B cell (primary cell): ENCODE data around the gene AUTS2. TPM values are rescaled to one million over a fixed set of nuclear protein-coding genes. Genes with fewer than 3 reads are reported as not detected.

Experiments
- ATAC-seq: fragments of 200-7000 bp; cut with Tn5 transposase; one replicate; pipeline ENCODE4 v1.10.0; 2021; ENCODE audit warnings: low read depth, mild to moderate bottlenecking, moderate number of reproducible peaks, moderate library complexity
- CTCF ChIA-PET: fragments of 350-600 bp; sonication (Branson Sonifier 250); formaldehyde crosslinking; loops from one replicate; lab custom pipeline; 2021; ENCODE audit warnings: antibody characterized with exemption, inconsistent platforms; lab: Charles Lee
- POLR2A ChIA-PET: fragments of 350-600 bp; sonication (Branson Sonifier 250); formaldehyde crosslinking; loops from one replicate; lab custom pipeline; 2021; ENCODE audit warnings: antibody characterized with exemption; lab: Charles Lee
- DNase-seq: peaks from one replicate; pipeline ENCODE4 v3.0.0; 2013
- H2AFZ ChIP-seq: 2 replicates; pipeline ENCODE4 v1.6.1; 2012; ENCODE audit warnings: mild to moderate bottlenecking, low read depth, low read length; ENCODE audit not compliant: insufficient read depth, poor library complexity, severe bottlenecking
- H3K27ac ChIP-seq, 2 donors: 1 replicate in 1 of 2; 2 replicates in 1 of 2; pipeline ENCODE4 v1.5.1; 2012 to 2013; ENCODE audit warnings: low read length in 2 of 2, mild to moderate bottlenecking in 2 of 2, moderate library complexity in 1 of 2
- H3K27me3 ChIP-seq, 4 experiments: fragments of 200-600 bp in 1 of 4; sonication (generic) in 1 of 4; replicated peaks in 1 of 4; 1 replicate in 2 of 4; 2 replicates in 2 of 4; pipeline versions ENCODE4 v1.6.1 to v1.7.0; 2013 to 2016; ENCODE audit warnings: low read length in 3 of 4, mild to moderate bottlenecking in 2 of 4, mixed read lengths in 1 of 4, moderate library complexity in 1 of 4; ENCODE audit not compliant: insufficient read depth in 4 of 4, control insufficient read depth in 3 of 4; ENCODE audit errors: control extremely low read depth in 1 of 4
- H3K36me3 ChIP-seq, 2 experiments: replicated peaks in 1 of 2; 1 replicate in 1 of 2; 2 replicates in 1 of 2; pipeline versions ENCODE4 v1.6.1 to v1.7.1; 2013; ENCODE audit warnings: low read length in 1 of 2; ENCODE audit not compliant: insufficient read depth in 2 of 2, control insufficient read depth in 1 of 2; ENCODE audit errors: control extremely low read depth in 1 of 2, extremely low read depth in 1 of 2
- H3K4me1 ChIP-seq, 2 donors: fragments of 200-600 bp in 1 of 2; sonication (generic) in 1 of 2; 1 replicate in 1 of 2; 2 replicates in 1 of 2; pipeline versions ENCODE4 v1.5.1 to v1.6.1; 2013 to 2017; ENCODE audit warnings: low read length in 2 of 2; ENCODE audit not compliant: control insufficient read depth in 2 of 2, insufficient read depth in 2 of 2
- H3K4me2 ChIP-seq: replicated peaks from 2 replicates; pipeline ENCODE3; 2012; ENCODE audit warnings: mild to moderate bottlenecking, low read depth, low read length; ENCODE audit not compliant: poor library complexity, severe bottlenecking
- H3K4me3 ChIP-seq, 5 experiments: fragments of 200-600 bp in 1 of 5; sonication (generic) in 1 of 5; 1 replicate in 3 of 5; 2 replicates in 2 of 5; pipeline versions ENCODE4 v1.5.1 to v1.7.0; 2011 to 2016; ENCODE audit warnings: low read length in 4 of 5, mild to moderate bottlenecking in 4 of 5, low read depth in 2 of 5, control low read depth in 1 of 5, moderate library complexity in 1 of 5; ENCODE audit not compliant: insufficient read depth in 1 of 5; ENCODE audit errors: control extremely low read depth in 1 of 5, extremely low read depth in 1 of 5
- H3K79me2 ChIP-seq: fragments of 200-600 bp; sonication (generic); one replicate; pipeline ENCODE4 v1.6.0; 2016; ENCODE audit warnings: low read length; ENCODE audit not compliant: control insufficient read depth, insufficient read depth
- H3K9ac ChIP-seq: fragments of 200-600 bp; sonication (generic); 2 replicates; pipeline ENCODE4 v1.6.1; 2017; ENCODE audit warnings: mild to moderate bottlenecking, low read length, moderate library complexity
- H3K9me3 ChIP-seq, 3 donors: one replicate each; pipeline versions ENCODE4 v1.6.1 to v1.7.1; 2013; ENCODE audit warnings: low read length in 2 of 3; ENCODE audit not compliant: control insufficient read depth in 2 of 3, insufficient read depth in 1 of 3; ENCODE audit errors: control extremely low read depth in 1 of 3
- H4K20me1 ChIP-seq: 2 replicates; pipeline ENCODE4 v1.6.0; 2012; ENCODE audit warnings: mild to moderate bottlenecking, low read length; ENCODE audit not compliant: insufficient read depth, control insufficient read depth, poor library complexity, severe bottlenecking
- H3K27ac Mint-ChIP-seq: one replicate; pipeline ENCODE4 v1.8.0; 2021; ENCODE audit warnings: mixed read lengths
- H3K27me3 Mint-ChIP-seq: one replicate; pipeline ENCODE4 v1.8.0; 2021; ENCODE audit warnings: mixed read lengths
- H3K4me1 Mint-ChIP-seq: one replicate; pipeline ENCODE4 v1.8.0; 2021; ENCODE audit warnings: mixed read lengths
- H3K4me3 Mint-ChIP-seq: one replicate; pipeline ENCODE4 v1.8.0; 2021; ENCODE audit warnings: mixed read lengths
- H3K9me3 Mint-ChIP-seq: one replicate; pipeline ENCODE4 v1.8.0; 2022; ENCODE audit warnings: mixed read lengths; ENCODE audit not compliant: insufficient read depth
- EZH2 ChIP-seq: IDR thresholded peaks from 2 replicates; pipeline ENCODE4 v1.6.1; 2012; ENCODE audit warnings: borderline replicate concordance, low read depth, mild to moderate bottlenecking, moderate library complexity, low read length; ENCODE audit not compliant: insufficient read depth, poor library complexity, severe bottlenecking
- WGBS: methylation state at CpG from one replicate; pipeline ENCODE4 v1.1.5; 2013; ENCODE audit warnings: missing lambda C conversion rate; ENCODE audit not compliant: insufficient coverage; 5-methylcytosine and 5-hydroxymethylcytosine counted together
- intact Hi-C: fragments of 100-400 bp; cut with micrococcal nuclease; formaldehyde crosslinking; loops from one replicate; pipeline ENCODE4 v1.10.0; 2022
- polyA plus RNA-seq: library from polyadenylated mRNA; depleted of rRNA; stranded (reverse); fragments of >200 nt; gene quantifications from 2 replicates; pipeline ENCODE4 v1.2.3, GENCODE V29; 2012
- total RNA-seq, 2 donors: library from RNA; stranded (reverse); fragments of 120-200 nt in 1 of 2; gene quantifications; 1 replicate in 1 of 2; 2 replicates in 1 of 2; pipeline versions ENCODE4 v1.2.3 to v1.2.4, GENCODE V29; 2013 to 2022
- TF ChIP-seq, protein P1 (sequence below): fragments of 200-600 bp; IDR thresholded peaks from one replicate; pipeline ENCODE4 v1.8.0; 2022; ENCODE audit warnings: antibody characterized with exemption, mild to moderate bottlenecking

The AUTS2 gene
- total and polyA plus RNA-seq, 2 donors (not counting 1 experiment from before 2014, with no cell fraction given) = 22.3 to 35.0 TPM

DNA sequence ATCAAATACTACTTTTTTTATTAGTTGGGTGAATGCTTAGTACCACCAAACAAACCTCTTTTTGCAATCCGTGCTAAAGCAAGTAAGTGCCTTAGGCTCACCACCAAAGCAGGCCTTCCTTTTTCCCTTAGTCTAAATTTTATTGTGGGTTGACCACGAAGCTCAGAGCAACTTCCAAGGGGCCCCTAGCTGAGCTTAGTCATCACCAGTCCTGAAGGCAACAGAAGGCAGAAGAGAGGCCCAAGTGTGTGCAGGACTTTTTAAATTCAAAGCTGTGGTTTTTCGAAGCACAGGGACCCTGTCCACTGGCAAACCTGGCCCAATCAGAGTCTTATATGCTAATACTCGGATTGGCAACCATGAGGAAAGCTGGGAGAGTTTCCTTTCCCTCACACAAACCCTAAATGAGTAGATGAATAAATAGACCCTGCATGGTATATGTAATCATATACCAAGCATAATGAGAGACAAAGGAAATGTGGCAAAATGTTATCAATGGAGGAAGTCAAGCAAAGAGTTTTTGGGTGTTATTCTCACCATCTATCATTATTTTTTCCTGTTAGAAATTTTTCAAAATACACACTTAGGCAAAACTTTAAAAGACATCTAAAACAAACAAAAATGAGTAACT is 1080.5 kb downstream of the AUTS2 start:
- intact Hi-C loops = no loop called here
- ATAC-seq (no peak), DNase-seq (no peak)
- Mint-ChIP-seq H3K4me1 (peaks cover 13% of the 10 kb centered on the region), H3K9me3 (no peaks in the 10 kb centered on the region), H3K27me3 (no peaks in the 10 kb centered on the region), H3K4me3 (no peak overlapping the region), H3K27ac (no peak overlapping the region)
- H3K4me2 ChIP-seq = no peak overlapping the region
- no peaks in the 10 kb centered on the region for H3K9me3 ChIP-seq
- no peak overlapping the region for H3K4me3 ChIP-seq
- peaks cover 3 to 6% of the 10 kb centered on the region in 2 donors for H3K4me1 ChIP-seq
- WGBS = 83% methylated on average over 1 of the region's 4 CpGs
- H3K36me3 ChIP-seq = no peaks in the 10 kb centered on the region
- no peaks in the 10 kb centered on the region for H3K79me2 ChIP-seq
- H4K20me1 ChIP-seq = no peaks in the 10 kb centered on the region
- H3K27ac ChIP-seq = no peak overlapping the region
- no peak overlapping the region for H2AFZ ChIP-seq
- H3K27me3 ChIP-seq = no peaks in the 10 kb centered on the region
- POLR2A ChIA-PET = no interaction called here
- no peak overlapping the region for H3K9ac ChIP-seq
- CTCF ChIA-PET = no interaction called here
- TF ChIP-seq EZH2 = no peak
- TF ChIP-seq, protein P1, sequence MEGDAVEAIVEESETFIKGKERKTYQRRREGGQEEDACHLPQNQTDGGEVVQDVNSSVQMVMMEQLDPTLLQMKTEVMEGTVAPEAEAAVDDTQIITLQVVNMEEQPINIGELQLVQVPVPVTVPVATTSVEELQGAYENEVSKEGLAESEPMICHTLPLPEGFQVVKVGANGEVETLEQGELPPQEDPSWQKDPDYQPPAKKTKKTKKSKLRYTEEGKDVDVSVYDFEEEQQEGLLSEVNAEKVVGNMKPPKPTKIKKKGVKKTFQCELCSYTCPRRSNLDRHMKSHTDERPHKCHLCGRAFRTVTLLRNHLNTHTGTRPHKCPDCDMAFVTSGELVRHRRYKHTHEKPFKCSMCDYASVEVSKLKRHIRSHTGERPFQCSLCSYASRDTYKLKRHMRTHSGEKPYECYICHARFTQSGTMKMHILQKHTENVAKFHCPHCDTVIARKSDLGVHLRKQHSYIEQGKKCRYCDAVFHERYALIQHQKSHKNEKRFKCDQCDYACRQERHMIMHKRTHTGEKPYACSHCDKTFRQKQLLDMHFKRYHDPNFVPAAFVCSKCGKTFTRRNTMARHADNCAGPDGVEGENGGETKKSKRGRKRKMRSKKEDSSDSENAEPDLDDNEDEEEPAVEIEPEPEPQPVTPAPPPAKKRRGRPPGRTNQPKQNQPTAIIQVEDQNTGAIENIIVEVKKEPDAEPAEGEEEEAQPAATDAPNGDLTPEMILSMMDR = no peak

DNA sequence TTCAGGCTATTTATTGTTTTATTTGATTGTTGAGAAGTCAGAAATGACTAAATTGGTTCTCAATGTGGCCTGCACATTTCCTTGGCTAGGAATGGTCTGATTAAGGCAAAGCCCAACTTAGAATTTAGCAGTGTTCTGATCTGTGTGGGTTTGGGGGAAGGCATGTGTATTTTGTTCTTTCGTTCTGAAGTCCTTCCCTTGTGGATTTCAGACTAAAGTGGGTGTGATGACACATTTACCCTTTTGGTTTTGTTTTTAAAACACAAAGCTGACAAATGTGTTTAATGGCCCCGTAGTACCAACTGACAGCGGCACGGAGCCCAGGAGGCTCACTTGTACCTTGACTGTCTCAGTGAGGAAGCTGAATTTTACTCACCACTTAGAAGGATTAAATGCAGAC is 1081.4 kb downstream of the AUTS2 start:
- H3K36me3 ChIP-seq = no peaks in the 10 kb centered on the region
- ChIA-PET POLR2A (no interaction called here), CTCF (no interaction called here)
- ATAC-seq (no peak), DNase-seq (no peak)
- no peaks in the 10 kb centered on the region for H4K20me1 ChIP-seq
- H3K27me3 Mint-ChIP-seq = no peaks in the 10 kb centered on the region
- WGBS = 73% methylated on average over 4 of the region's 4 CpGs
- H3K9me3 ChIP-seq = no peaks in the 10 kb centered on the region
- no peak overlapping the region for H3K4me3 ChIP-seq
- H2AFZ ChIP-seq = no peak overlapping the region
- peaks cover 13% of the 10 kb centered on the region for H3K4me1 Mint-ChIP-seq
- no peak overlapping the region for H3K27ac Mint-ChIP-seq
- H3K9me3 Mint-ChIP-seq = no peaks in the 10 kb centered on the region
- no peak overlapping the region for H3K27ac ChIP-seq
- no peaks in the 10 kb centered on the region for H3K27me3 ChIP-seq
- H3K79me2 ChIP-seq = no peaks in the 10 kb centered on the region
- intact Hi-C loops = no loop called here
- TF ChIP-seq EZH2 = no peak
- TF ChIP-seq, protein P1 = no peak
- peaks cover 3 to 6% of the 10 kb centered on the region in 2 donors for H3K4me1 ChIP-seq
- H3K9ac ChIP-seq = no peak overlapping the region
- no peak overlapping the region for H3K4me3 Mint-ChIP-seq
- no peak overlapping the region for H3K4me2 ChIP-seq
